ENCODE results near the gene GSK3B. TPM values are rescaled to one million over a fixed set of nuclear protein-coding genes. Genes with fewer than 3 reads are reported as not detected.

Gene GSK3B
- total and polyA plus RNA-seq, 2 donors (not counting 1 experiment from before 2014, with no cell fraction given) = 12.3 to 33.3 TPM

GRCh38 chr3:119835556-119835955 lies 258.7 kb downstream of the GSK3B start:
- intact Hi-C loops (cut with micrococcal nuclease) = no loop called here
- TF ChIP-seq CTCF (IDR thresholded peaks at IDR 0.05) (no peak), EZH2 (IDR thresholded peaks at IDR 0.05; ENCODE audit: borderline replicate concordance, insufficient read depth, low read depth, low read length, poor library complexity, severe bottlenecking) (no peak)
- Histone ChIP-seq H3K4me2 (replicated peaks; ENCODE audit: low read depth, low read length, poor library complexity, severe bottlenecking) (no peak overlapping the region), H3K36me3 (replicated peaks in 1 of 2; ENCODE audit: control extremely low read depth in 1 of 2, control insufficient read depth in 1 of 2, extremely low read depth in 1 of 2, insufficient read depth in 2 of 2, low read length in 1 of 2) (peaks cover 4 to 11% of the 10 kb centered on the region in 2 experiments), H3K9me3 (ENCODE audit: control extremely low read depth in 1 of 3, control insufficient read depth in 2 of 3, insufficient read depth in 1 of 3, low read length in 2 of 3) (no peaks in the 10 kb centered on the region), H3K4me1 (ENCODE audit: control insufficient read depth in 2 of 2, insufficient read depth in 2 of 2, low read length in 2 of 2) (no peaks in the 10 kb centered on the region), H2AFZ (ENCODE audit: insufficient read depth, low read depth, low read length, poor library complexity, severe bottlenecking) (no peak overlapping the region), H4K20me1 (ENCODE audit: control insufficient read depth, insufficient read depth, low read length, poor library complexity, severe bottlenecking) (no peaks in the 10 kb centered on the region), H3K79me2 (ENCODE audit: control insufficient read depth, insufficient read depth, low read length) (no peaks in the 10 kb centered on the region), H3K9ac (ENCODE audit: low read length) (no peak overlapping the region), H3K27me3 (replicated peaks in 1 of 4; ENCODE audit: control extremely low read depth in 1 of 4, control insufficient read depth in 3 of 4, insufficient read depth in 4 of 4, low read length in 3 of 4) (no peaks in the 10 kb centered on the region), H3K4me3 (ENCODE audit: control extremely low read depth in 1 of 5, extremely low read depth in 1 of 5, insufficient read depth in 1 of 5, low read depth in 2 of 5, low read length in 4 of 5) (no peak overlapping the region), H3K27ac (ENCODE audit: low read length in 2 of 2) (no peak overlapping the region)
- ATAC-seq (ENCODE audit: low read depth) = no peak
- DNase-seq = no peak
- H3K4me3 Mint-ChIP-seq = no peak overlapping the region
- no peak overlapping the region for H3K27ac Mint-ChIP-seq
- ChIA-PET POLR2A (no interaction called here), CTCF (no interaction called here)
- peaks cover 4% of the 10 kb centered on the region for H3K4me1 Mint-ChIP-seq
- H3K27me3 Mint-ChIP-seq = no peaks in the 10 kb centered on the region
- no peaks in the 10 kb centered on the region for H3K9me3 Mint-ChIP-seq (ENCODE audit: insufficient read depth)

DNA sequence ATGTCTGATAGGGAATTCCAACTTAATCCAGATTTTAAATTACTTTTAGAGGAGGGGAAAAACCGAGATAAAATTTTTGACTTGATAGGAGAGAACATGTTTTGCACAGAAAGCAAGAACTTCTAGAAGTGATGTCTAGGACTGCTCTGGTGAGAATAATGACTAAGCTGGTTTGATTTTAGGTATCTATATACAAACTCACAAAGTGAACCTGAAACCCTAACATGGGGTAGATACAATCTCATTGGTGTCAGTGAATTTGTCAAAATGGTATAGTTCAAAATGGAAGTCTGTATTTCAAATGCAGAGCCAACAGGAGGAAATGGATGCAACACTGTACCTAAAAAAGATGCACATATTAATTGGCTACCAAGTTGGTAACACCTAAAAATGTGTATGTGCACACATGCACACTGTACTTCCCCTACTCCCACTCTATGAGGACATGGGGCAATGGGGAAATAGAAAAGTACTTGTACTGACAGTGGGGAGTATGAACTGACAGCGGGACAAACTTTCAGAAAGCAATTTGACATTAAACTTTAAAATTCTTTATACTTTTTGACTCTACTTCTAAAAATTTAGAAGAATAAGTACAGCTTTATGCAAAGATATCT lies 259.4 kb downstream of the GSK3B start:
- H3K4me3 Mint-ChIP-seq = no peak overlapping the region
- ATAC-seq (ENCODE audit: low read depth) = no peak
- Histone ChIP-seq H3K27ac (ENCODE audit: low read length in 2 of 2) (no peak overlapping the region), H3K79me2 (ENCODE audit: control insufficient read depth, insufficient read depth, low read length) (no peaks in the 10 kb centered on the region), H3K4me2 (replicated peaks; ENCODE audit: low read depth, low read length, poor library complexity, severe bottlenecking) (no peak overlapping the region), H2AFZ (ENCODE audit: insufficient read depth, low read depth, low read length, poor library complexity, severe bottlenecking) (no peak overlapping the region), H3K9ac (ENCODE audit: low read length) (no peak overlapping the region), H3K4me3 (ENCODE audit: control extremely low read depth in 1 of 5, extremely low read depth in 1 of 5, insufficient read depth in 1 of 5, low read depth in 2 of 5, low read length in 4 of 5) (no peak overlapping the region), H3K36me3 (replicated peaks in 1 of 2; ENCODE audit: control extremely low read depth in 1 of 2, control insufficient read depth in 1 of 2, extremely low read depth in 1 of 2, insufficient read depth in 2 of 2, low read length in 1 of 2) (peaks cover 4 to 11% of the 10 kb centered on the region in 2 experiments), H3K4me1 (ENCODE audit: control insufficient read depth in 2 of 2, insufficient read depth in 2 of 2, low read length in 2 of 2) (no peaks in the 10 kb centered on the region), H3K27me3 (replicated peaks in 1 of 4; ENCODE audit: control extremely low read depth in 1 of 4, control insufficient read depth in 3 of 4, insufficient read depth in 4 of 4, low read length in 3 of 4) (no peaks in the 10 kb centered on the region), H4K20me1 (ENCODE audit: control insufficient read depth, insufficient read depth, low read length, poor library complexity, severe bottlenecking) (no peaks in the 10 kb centered on the region), H3K9me3 (ENCODE audit: control extremely low read depth in 1 of 3, control insufficient read depth in 2 of 3, insufficient read depth in 1 of 3, low read length in 2 of 3) (no peaks in the 10 kb centered on the region)
- H3K9me3 Mint-ChIP-seq (ENCODE audit: insufficient read depth) = no peaks in the 10 kb centered on the region
- H3K27ac Mint-ChIP-seq = no peak overlapping the region
- no peaks in the 10 kb centered on the region for H3K27me3 Mint-ChIP-seq
- WGBS (ENCODE audit: insufficient coverage) = no CpG with 5 or more reads among the region's 2 CpGs
- no peak for DNase-seq
- CTCF ChIA-PET = no interaction called here
- POLR2A ChIA-PET = no interaction called here
- TF ChIP-seq EZH2 (IDR thresholded peaks at IDR 0.05; ENCODE audit: borderline replicate concordance, insufficient read depth, low read depth, low read length, poor library complexity, severe bottlenecking) = no peak
- TF ChIP-seq CTCF (IDR thresholded peaks at IDR 0.05) = no peak
- intact Hi-C loops (cut with micrococcal nuclease) = no loop called here
- H3K4me1 Mint-ChIP-seq = peaks cover 4% of the 10 kb centered on the region

Measured in B cell (primary cell).